SKM-1 (cell line): ENCODE measurements around the gene RBM19.

Source experiments
- DNase-seq: peaks from one replicate; lab custom pipeline; 2025; ENCODE audit not compliant: unreplicated experiment; lab: John Stamatoyannopoulos, UW

Gene RBM19

GRCh38 chr12:113988976-113989375 is 22.9 kb upstream of the RBM19 start:
- no peak for DNase-seq

- DNase-seq: no peak
These were observed 21.9 kb upstream of the RBM19 start for GRCh38 chr12:113988064-113988451.

GRCh38 chr12:113987261-113988063 is 21.3 kb upstream of the RBM19 start:
- DNase-seq: no peak

- no peak for DNase-seq
These were observed 18.3 kb upstream of the RBM19 start for GRCh38 chr12:113984464-113984863.

- DNase-seq: no peak
These were observed 17.8 kb upstream of the RBM19 start for GRCh38 chr12:113983777-113984448.

GRCh38 chr12:113983265-113983664 is 17.1 kb upstream of the RBM19 start:
- no peak for DNase-seq

GRCh38 chr12:113981876-113982275 is 15.8 kb upstream of the RBM19 start:
- no peak for DNase-seq

- no peak for DNase-seq
These were observed 14.6 kb upstream of the RBM19 start for GRCh38 chr12:113980537-113981337.

GRCh38 chr12:113980054-113980453 is 13.9 kb upstream of the RBM19 start:
- DNase-seq: no peak

GRCh38 chr12:113978080-113978479 is 12.0 kb upstream of the RBM19 start:
- no peak for DNase-seq

- no peak for DNase-seq
These were observed 7.9 kb upstream of the RBM19 start for GRCh38 chr12:113974006-113974405.

GRCh38 chr12:113973109-113973904 is 7.2 kb upstream of the RBM19 start:
- DNase-seq: no peak

- no peak for DNase-seq
These were observed 5.3 kb upstream of the RBM19 start for GRCh38 chr12:113971392-113971791.

GRCh38 chr12:113970211-113970610 is 4.1 kb upstream of the RBM19 start:
- DNase-seq: no peak

GRCh38 chr12:113967368-113967767 is 1.2 kb upstream of the RBM19 start:
- DNase-seq: no peak

- no peak for DNase-seq
These were observed 3.4 kb downstream of the RBM19 start for GRCh38 chr12:113962733-113963132.

GRCh38 chr12:113961921-113962710 is 4.0 kb downstream of the RBM19 start:
- no peak for DNase-seq

- DNase-seq: no peak
These were observed 6.1 kb downstream of the RBM19 start for GRCh38 chr12:113960030-113960429.

- no peak for DNase-seq
These were observed 7.0 kb downstream of the RBM19 start for GRCh38 chr12:113959096-113959495.

- no peak for DNase-seq
These were observed 8.0 kb downstream of the RBM19 start for GRCh38 chr12:113958108-113958507.
